ENCODE data around the gene TET2.

Gene TET2

DNA sequence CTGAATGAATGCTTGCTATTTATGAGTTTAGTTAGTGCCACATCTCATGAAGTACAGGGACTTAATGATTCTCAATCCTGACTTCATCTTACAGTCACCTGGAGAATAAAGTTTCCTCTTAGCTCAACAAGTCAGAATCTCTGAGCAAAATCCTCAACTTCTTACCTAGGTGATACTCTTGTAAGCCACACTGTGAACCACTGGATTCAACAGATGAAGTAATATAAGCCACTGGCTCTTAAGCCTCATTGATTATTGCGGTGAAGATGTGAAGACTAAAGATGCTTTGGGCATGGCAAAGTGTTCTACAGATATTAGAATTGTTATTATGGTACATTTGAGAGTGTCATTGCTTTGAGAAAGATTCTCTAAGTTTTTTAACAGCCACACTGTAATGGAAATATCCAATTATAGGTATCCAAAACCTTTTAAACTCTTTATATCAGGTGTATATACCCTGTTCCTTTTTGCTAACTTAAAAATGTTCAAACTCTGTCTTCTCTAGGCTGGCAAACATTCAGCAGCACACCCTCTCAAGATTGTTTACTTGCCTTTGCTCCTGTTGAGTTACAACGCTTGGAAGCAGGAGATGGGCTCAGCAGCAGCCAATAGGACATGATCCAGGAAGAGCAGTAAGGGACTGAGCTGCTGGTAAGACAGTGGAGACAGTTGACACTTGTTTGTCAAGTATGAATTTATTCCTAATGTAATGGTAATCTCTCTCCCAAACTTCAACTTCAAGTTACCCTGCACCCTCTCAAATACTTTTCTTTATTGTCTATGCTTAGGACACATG is 43.4 kb downstream of the TET2 start:
- no peak for DNase-seq

DNA sequence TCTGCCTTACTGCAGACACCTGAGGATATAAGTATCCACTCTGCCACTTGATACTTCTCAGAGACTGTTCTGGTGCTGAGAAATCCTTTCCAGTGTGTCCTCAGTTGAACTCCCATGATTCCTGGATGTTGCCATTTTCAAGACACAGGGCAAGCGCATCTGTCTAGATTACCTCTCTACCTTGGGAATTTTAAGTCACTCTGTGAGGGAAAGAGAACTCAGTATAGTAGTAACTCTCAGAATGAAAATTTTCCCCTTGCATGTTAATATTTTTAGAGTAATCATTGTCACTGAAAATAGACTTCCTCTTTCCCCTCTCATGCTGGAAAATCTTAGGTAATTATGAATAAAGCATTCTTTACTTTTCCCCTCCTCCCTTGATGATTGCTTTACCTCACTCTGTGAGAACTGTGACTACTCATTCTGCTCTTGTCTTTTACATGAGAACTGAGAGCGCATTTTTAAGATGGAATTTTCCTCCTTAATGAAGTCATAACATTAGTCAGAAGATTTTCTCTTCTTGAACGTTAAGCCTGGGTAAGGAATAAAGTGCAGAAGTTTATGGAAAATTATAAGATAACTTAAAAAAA is 45.0 kb downstream of the TET2 start:
- DNase-seq: peak; percentile 54 to 74

DNA sequence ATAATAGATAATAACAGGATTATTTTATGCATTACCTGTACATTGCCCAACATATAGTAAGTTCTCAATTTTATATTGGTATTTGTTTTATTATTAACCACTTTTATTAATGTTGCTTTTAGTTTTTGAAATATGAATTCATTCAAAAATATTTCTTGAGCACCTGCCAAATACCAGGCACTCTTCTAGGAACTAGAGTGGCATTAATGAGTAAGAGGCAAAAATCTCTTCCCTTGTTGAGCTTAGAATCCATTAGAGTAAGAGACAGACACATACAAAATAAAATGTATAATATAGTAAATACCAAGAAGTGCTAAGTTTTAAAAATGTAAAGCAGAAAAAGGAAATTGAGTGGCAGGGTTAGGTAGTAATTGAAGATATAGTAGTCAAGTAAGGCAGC is 45.8 kb downstream of the TET2 start:
- no peak for DNase-seq

DNA sequence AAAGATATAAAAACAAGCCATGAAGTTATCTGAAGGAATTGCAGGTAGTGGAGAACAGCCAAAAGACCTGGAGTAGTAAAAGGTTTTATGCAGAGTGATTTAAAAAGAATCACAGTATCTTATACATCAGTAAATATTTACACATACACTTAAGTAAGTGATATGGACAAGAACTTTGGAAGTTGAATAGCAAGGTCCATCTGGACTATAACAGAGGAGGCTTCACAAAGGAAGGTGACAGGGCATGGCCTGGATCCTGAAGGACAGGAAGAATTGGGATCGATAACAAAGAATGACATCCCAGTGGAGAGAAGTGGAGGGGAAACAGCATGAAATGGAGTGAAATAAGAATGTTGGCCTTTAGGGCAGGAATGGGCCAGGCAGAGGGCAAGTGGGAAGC is 46.2 kb downstream of the TET2 start:
- no peak for DNase-seq

DNA sequence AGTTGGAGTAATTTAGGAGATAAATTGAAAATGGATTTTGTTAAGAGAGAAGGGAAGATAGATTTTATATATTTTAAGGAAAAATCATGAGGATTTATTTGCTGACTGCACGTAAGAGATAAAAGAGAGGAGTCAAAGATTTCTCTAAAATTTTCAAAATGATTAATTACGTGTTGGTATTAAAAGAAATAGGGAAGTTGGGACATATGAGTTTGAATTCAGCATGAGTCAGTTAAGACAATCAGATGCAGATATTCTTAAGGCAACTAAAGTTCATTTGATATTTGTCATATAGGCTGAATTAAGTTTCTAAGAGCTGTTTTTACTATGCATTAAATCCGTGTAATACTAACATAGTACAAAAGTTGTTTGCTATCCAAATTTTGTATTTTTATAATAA is 46.9 kb downstream of the TET2 start:
- DNase-seq: peak in 1 of 2 experiments; percentile 4

DNA sequence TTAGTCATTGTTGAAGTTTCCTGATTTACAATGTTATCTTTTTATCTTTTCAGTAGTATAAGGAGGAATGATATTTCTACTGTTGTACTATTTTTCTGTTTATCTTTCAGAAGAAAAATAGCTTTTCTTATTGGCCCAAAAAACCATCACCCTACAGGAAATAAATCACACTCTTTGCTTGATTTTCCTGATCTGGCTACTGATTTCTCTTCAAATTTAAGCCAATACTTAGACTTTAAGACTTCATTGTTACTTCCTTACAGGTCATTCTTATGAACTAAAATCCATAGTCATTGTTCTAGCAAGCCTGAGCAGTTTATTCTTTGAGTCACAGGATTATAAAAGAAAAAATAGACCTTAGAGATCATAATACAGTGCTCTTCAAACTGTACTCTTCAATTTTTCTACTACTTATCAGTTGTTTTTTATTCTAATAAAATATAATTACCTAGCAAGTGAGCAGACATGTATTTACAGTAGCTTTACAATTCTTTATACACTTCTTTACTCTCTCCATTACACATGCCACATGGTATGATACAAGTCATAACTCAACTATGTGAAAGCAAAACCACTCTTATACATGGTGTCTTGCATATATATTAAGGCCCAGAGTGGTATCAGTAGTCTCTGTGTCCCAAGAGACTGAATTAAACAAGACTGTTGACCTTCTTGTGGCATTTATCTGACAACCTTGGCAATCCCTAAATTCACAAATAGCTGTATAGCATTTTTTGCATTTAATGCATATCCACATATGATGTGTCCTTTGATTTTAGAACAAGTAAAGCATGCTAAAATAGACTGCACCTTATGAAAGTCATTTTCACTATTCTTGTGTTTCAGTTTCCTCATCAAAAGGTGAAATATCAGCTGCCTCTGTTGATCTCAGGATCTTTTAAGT is 47.9 kb downstream of the TET2 start:
- DNase-seq: no peak

DNA sequence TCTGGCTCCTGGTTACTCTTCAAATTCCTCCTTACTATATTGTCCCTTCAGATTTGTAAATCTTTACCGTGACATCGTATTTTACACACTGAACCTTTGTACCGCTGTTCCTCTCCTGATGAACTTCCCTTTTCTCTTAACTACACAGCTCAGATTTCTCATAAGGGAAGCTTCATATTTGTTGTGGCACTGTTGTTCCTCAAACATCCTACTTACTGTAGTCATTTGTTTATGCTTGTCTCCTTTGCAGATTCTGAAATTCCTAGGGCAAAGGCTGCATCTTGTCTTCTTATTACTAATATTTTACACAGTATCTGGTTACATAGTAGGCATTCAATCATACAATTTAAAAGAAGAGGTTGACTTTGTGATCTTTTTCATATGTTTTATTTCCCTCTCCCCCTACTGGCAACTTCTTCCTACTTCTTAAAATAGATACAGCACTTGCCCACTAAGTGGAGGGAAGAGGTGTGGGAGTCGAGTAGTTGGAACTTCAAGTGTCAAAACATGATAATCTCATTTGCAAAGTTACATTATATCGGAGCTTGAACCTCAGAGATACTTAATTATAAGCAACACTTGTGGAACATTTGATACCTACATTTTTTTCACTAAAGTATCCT is 50.0 kb downstream of the TET2 start:
- DNase-seq: peak; percentile 81 to 82

DNA sequence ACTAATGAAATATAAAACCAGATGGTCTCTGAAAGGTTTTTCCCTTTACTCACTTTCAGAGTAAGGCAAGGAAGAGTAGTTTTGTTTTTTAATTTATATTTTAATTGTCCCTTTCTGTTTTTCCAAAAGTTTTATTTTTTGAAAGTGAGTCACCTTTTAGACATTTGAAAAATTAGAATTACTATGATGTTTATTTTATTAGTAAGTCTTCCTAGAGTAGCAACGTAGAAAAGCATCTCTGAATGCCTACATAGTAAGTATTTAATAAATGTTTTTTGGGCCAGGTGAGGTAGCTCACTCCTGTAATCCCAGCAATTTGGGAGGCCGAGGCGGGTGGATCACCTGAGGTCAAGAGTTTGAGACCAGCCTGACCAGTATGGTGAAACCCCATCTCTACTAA is 51.1 kb downstream of the TET2 start:
- no peak for DNase-seq

DNA sequence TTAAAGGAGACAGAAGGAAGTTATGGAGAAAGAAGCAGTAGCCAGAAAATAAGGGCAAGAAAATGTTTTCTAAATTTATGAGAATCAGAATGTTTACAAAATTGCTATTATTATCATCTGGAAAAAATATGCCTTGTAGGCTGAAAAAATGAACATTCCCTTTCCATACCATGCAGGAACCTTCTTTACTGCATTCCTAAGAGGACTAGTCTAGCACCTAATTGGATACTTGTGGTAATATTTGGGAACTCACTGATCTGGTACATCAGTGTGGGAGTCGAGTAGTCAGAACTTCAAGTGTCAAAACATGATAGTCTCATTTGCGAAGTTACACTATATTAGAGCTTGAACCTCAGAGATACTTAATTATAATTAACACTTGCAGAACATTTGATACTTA is 51.9 kb downstream of the TET2 start:
- DNase-seq: no peak

DNA sequence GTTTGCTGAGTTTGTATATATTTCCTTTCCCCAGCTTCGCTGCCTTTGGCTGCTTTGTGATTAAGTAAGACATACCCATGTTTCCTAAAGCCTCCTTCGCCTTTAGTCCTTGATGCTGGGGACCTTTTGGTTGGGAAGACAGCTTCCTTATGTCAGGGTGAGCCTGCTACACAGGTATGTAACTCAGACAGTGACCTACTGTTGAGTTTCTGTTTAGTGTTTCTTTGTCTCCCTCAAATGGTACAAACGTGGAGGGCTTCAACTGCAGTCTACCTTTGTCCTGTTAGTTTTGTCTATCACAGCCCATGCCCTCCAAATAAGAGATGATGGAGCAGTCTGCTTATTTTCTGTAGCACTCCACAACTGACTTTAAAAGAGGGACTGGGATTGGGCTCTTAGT is 59.5 kb downstream of the TET2 start:
- no peak for DNase-seq

DNA sequence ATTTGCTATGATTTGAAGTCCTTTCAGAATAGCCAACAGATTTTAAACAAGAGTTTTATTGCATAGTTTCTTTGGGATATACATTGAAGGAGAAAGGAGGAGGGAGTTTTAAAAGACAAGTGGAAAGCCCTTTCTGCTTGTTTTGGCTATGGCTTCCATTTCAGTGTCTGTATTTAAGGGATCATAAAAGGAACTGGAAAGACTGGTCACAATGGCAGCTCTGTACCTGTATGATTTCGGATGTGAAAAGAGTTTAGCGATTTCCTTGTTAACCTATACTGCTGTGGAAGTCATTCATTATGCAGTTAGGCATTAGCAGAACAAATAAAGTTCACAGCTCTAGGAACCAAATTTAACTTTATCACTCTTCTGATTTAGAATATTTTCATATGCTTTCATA is 60.7 kb downstream of the TET2 start:
- no peak for DNase-seq

DNA sequence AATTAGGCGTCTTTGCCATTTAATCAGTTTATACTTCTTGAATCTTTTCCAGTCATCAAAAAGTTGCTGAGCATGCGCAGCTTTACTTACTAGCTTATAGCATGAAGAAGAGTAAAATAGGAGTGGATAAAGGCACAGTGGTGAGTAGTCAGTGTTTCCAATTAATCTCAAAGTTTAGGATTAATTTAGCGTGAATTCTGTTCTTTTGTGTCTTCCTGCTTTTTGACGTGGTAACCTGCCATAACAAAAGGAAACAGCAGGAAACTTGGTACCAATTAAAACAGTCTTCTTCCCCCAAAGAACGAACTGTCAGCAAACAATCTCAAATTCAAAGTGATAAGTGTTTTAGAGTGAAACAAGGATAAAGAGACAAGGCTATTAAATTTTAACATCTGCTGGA is 61.9 kb downstream of the TET2 start:
- no peak for DNase-seq

DNA sequence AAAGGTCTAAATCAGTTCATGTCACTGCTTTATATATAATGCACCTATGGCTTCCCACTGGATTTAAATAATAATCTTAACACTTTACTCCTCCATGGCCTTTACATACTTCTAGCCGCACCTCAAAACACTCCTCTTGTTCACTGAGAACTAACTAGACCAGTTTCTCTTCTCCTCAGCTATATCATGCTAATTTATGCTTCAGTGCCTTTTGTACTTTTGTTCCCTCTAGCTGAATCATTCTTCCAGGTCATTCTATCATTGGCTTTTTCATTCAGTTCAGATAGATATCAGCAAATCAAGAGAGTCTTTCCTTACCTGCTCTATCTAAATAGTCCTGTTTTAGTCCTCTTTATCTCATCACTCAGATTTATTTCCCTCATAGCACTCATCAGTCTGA is 64.2 kb downstream of the TET2 start:
- no peak for DNase-seq

DNA sequence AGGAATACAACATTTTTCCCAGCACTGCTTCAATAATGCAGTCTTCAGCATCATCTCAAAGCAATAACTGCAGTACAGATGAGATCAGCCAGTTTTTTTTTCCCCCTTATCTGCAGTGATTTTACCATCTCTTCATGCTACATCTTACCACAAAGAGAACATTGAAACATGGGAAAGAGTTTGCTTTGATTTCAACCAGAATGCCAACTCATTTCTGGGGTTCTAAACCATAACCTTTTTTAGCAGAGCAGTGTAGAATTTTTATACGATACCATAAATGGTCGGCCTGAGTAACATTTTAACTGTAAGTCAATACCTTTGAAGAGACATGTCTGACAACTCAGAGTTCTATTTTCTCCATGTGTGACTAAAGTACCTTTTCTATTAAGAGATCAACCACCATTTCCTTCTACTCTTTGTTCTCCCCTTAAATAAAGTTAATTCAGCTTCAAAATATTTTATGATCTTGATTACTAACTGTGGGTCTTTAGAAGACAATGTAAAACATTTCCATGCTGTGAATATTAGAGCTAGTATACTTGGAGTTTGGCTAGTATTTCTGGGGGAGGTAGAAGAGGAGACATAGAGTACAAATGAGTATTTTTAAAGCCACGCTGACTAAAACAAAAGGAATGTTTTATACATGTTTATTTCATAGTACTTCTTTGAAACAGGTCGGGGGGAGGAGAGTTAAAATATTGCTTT is 69.1 kb downstream of the TET2 start:
- no peak for DNase-seq

DNA sequence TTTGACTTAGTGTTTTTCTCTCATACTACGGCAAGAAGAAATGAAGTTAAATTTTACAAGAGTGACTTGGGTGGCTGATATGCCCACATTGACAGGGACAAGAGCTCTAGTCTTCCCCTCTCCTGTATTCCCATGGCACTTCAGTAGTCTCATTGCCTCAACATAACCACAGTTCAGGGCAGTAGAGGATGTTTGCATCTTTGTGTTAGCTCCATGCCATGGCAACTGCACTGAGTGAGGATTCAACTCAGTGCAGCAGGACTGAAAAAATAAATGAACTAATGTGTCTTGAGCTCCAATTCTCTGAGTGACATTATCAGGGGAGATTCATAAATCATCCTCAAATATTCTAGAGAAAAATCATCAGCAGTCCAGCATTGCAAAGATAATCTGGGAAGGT is 78.8 kb downstream of the TET2 start:
- no peak for DNase-seq

DNA sequence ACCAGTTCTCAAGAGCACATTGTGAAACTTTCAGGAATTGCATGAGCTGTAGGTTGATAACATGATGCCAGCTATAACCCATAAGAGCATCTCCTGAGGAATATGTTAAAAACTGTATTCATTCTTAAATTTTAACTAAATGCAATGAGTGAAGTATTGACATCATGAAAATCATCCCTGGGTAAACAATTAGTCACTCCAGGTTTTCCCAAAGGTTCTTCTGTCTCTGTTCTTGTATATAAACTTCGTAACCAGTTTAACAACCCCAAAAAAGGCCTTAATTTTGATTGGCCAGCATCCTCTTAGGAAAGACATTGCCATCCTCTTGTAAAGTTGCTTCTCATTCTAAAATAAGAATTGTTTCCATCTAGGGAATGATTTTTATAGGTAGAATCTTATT is 80.4 kb downstream of the TET2 start:
- DNase-seq: no peak

DNA sequence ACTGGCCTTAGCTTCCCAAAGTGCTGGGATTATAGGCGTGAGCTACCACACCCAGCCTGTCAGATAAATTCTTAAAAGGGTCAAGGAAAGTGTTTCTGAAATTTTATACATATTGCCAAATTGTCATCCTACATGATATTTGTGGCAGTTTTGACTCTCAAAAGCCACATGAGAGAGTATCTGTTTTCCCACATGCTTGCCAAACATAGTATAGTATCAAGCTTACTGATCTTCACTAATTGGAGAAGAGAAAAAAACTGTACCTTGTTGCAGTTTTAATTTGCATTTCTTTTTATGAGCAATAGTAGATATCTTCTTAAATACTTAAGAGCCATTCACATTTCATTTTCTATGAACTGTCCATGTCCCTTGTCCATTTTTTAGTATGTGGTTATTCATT is 83.6 kb downstream of the TET2 start:
- DNase-seq: no peak

DNA sequence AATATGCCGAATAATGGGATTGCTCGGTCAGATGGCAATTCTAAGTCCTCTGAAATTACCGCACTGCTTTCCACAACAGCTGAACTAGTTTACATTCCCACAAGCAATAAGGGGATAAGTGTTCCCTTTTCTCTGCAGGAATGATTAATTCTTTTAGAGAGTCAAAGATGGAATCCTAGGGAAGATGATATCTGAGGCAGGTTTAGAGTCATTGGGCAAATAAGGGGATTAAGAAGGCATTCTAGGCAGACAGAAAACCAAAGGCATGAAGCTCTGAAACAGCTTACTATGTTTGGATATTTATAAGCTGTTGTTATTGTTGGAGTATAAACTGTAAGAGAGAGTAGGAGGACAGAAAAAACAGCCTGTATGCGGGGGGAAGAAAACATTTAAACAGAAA is 85.7 kb downstream of the TET2 start:
- no peak for DNase-seq

DNA sequence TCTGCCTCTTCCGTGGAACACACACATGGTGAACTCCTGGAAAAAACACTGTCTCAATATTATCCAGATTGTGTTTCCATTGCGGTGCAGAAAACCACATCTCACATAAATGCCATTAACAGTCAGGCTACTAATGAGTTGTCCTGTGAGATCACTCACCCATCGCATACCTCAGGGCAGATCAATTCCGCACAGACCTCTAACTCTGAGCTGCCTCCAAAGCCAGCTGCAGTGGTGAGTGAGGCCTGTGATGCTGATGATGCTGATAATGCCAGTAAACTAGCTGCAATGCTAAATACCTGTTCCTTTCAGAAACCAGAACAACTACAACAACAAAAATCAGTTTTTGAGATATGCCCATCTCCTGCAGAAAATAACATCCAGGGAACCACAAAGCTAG is 87.9 kb downstream of the TET2 start:
- DNase-seq: no peak

DNA sequence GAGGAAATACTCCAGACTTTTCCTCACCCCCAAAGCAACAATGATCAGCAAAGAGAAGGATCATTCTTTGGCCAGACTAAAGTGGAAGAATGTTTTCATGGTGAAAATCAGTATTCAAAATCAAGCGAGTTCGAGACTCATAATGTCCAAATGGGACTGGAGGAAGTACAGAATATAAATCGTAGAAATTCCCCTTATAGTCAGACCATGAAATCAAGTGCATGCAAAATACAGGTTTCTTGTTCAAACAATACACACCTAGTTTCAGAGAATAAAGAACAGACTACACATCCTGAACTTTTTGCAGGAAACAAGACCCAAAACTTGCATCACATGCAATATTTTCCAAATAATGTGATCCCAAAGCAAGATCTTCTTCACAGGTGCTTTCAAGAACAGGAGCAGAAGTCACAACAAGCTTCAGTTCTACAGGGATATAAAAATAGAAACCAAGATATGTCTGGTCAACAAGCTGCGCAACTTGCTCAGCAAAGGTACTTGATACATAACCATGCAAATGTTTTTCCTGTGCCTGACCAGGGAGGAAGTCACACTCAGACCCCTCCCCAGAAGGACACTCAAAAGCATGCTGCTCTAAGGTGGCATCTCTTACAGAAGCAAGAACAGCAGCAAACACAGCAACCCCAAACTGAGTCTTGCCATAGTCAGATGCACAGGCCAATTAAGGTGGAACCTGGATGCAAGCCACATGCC is 89.7 kb downstream of the TET2 start:
- no peak for DNase-seq

DNA sequence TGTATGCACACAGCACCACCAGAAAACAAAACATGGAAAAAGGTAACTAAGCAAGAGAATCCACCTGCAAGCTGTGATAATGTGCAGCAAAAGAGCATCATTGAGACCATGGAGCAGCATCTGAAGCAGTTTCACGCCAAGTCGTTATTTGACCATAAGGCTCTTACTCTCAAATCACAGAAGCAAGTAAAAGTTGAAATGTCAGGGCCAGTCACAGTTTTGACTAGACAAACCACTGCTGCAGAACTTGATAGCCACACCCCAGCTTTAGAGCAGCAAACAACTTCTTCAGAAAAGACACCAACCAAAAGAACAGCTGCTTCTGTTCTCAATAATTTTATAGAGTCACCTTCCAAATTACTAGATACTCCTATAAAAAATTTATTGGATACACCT is 90.2 kb downstream of the TET2 start:
- no peak for DNase-seq

DNA sequence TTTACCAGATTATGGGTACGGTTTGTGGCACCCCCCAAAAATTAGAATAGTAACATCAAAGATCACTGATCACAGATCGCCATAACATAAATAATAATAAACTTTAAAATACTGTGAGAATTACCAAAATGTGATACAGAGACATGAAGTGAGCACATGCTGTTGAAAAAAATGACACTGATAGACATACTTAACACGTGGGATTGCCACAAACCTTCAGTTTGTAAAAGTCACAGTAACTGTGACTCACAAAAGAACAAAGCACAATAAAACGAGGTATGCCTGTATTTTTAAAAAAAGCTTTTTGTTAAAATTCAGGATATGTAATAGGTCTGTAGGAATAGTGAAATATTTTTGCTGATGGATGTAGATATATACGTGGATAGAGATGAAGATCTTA is 93.4 kb downstream of the TET2 start:
- no peak for DNase-seq

All from AML-193 (cell line).